K562 (cell line): ENCODE measurements around the gene MAST4. TPM values are rescaled to one million over a fixed set of nuclear protein-coding genes. Genes with fewer than 3 reads are reported as not detected.

Source experiments
- ATAC-seq: fragments of 200-7000 bp; cut with Tn5 transposase; 3 replicates; pipeline ENCODE4 v1.9.1; 2020; ENCODE audit warnings: moderate library complexity
- BruUV-seq: library from RNA; stranded (reverse); fragments of 400-500 nt; replicated peaks from 2 replicates; lab custom pipeline; 2021; lab: Mats Ljungman, UMichigan
- CTCF ChIA-PET: fragments of 300-600 bp; formaldehyde crosslinking; extraction: SDS; loops from one replicate; lab custom pipeline; 2021; ENCODE audit warnings: low intra/inter-chr PET ratio; lab: Yijun Ruan, JAX
- POLR2A ChIA-PET: fragments of 300-600, 350-650 bp; sonication (Branson Sonifier 250); formaldehyde crosslinking; extraction: SDS; loops from one replicate; lab custom pipeline; 2021; ENCODE audit warnings: antibody characterized with exemption, inconsistent platforms; lab: Yijun Ruan, JAX
- DNase-seq, 4 experiments: peaks; one replicate each; pipeline versions ENCODE4 v3.0.0 to v3.0.0-alpha.2; 2011 to 2018; ENCODE audit warnings: low spot score in 3 of 4, mixed read lengths in 3 of 4; ENCODE audit errors: extremely low read depth in 1 of 4
- FAIRE-seq: peaks from 2 replicates; lab custom pipeline; 2011; peaks lifted over from hg19 to GRCh38; lab: Jason Lieb, UNC
- H2AFZ ChIP-seq: 2 replicates; pipeline ENCODE4 v1.6.0; 2011; ENCODE audit warnings: low read depth, low read length, control low read depth, inconsistent platforms
- H3K27ac ChIP-seq: fragments of 200-600 bp; 3 replicates; pipeline ENCODE4 v1.8.0; 2011; ENCODE audit warnings: low read depth, mild to moderate bottlenecking, control low read depth, inconsistent platforms, low read length, moderate library complexity, mixed read lengths; ENCODE audit errors: extremely low read depth
- H3K27me3 ChIP-seq, 2 experiments: fragments of 300-600 bp in 1 of 2; 2 replicates in 1 of 2; 3 replicates in 1 of 2; pipeline versions ENCODE4 v1.6.0 to v1.8.0; 2011; ENCODE audit warnings: inconsistent platforms in 2 of 2, low read length in 2 of 2, mild to moderate bottlenecking in 1 of 2, mixed read lengths in 1 of 2, moderate library complexity in 1 of 2; ENCODE audit not compliant: control insufficient read depth in 2 of 2, insufficient read depth in 2 of 2
- H3K36me3 ChIP-seq: fragments of 300-600 bp; 3 replicates; pipeline ENCODE4 v1.8.0; 2011; ENCODE audit warnings: mild to moderate bottlenecking, low read length, inconsistent platforms; ENCODE audit not compliant: control insufficient read depth, insufficient read depth
- H3K4me1 ChIP-seq, 2 experiments: fragments of 200-600 bp in 1 of 2; replicated peaks in 1 of 2; 2 replicates in 1 of 2; 3 replicates in 1 of 2; pipeline versions ENCODE4 v1.5.1 to v1.8.0; 2011; ENCODE audit warnings: inconsistent platforms in 2 of 2, low read length in 2 of 2, mild to moderate bottlenecking in 1 of 2, mixed read lengths in 1 of 2, moderate library complexity in 1 of 2; ENCODE audit not compliant: control insufficient read depth in 2 of 2, insufficient read depth in 2 of 2
- H3K4me2 ChIP-seq: 2 replicates; pipeline ENCODE4 v1.6.1; 2011; ENCODE audit warnings: low read length, control low read depth, inconsistent platforms, mixed read lengths; ENCODE audit not compliant: insufficient read depth
- H3K4me3 ChIP-seq: fragments of 200-600 bp; sonication (generic), shearing (Covaris generic); 2 replicates; pipeline ENCODE4 v1.5.1; 2016; ENCODE audit warnings: control low read depth, inconsistent platforms
- H3K79me2 ChIP-seq: fragments of 200-600 bp; 3 replicates; pipeline ENCODE4 v1.8.0; 2011; ENCODE audit warnings: low read length, inconsistent platforms; ENCODE audit not compliant: control insufficient read depth, insufficient read depth
- H3K9ac ChIP-seq, 2 experiments: 2 replicates each; pipeline versions ENCODE4 v1.6.0 to v1.6.1; 2011; ENCODE audit warnings: low read depth in 2 of 2, low read length in 2 of 2, control low read depth in 1 of 2, inconsistent platforms in 1 of 2, mild to moderate bottlenecking in 1 of 2, mixed read lengths in 1 of 2; ENCODE audit not compliant: insufficient read depth in 1 of 2
- H3K9me1 ChIP-seq: one replicate; pipeline ENCODE4 v1.6.0; 2011; ENCODE audit warnings: inconsistent platforms, mild to moderate bottlenecking, low read length, moderate library complexity; ENCODE audit not compliant: control insufficient read depth, insufficient read depth
- H3K9me3 ChIP-seq: replicated peaks from 2 replicates; pipeline ENCODE4 v1.5.1; 2011; ENCODE audit warnings: low read depth, low read length, inconsistent platforms; ENCODE audit not compliant: control insufficient read depth, insufficient read depth
- H4K20me1 ChIP-seq: replicated peaks from 2 replicates; pipeline ENCODE4 v1.6.1; 2011; ENCODE audit warnings: low read length, inconsistent platforms, mixed read lengths; ENCODE audit not compliant: control insufficient read depth, insufficient read depth
- CSDE1 ChIP-seq, 2 experiments: fragments of 450-650 bp; IDR thresholded peaks; 2 replicates each; pipeline ENCODE4 v1.6.1; 2016; ENCODE audit warnings: mild to moderate bottlenecking in 1 of 2
- E2F3 ChIP-seq: fragments of 250-450 bp; sonication (Bioruptor Pico); IDR thresholded peaks from 2 replicates; pipeline ENCODE4 v1.4.0; 2020; ENCODE audit warnings: mild to moderate bottlenecking
- HDAC6 ChIP-seq: IDR thresholded peaks from 2 replicates; pipeline ENCODE4 v1.6.1; 2012; ENCODE audit warnings: low read depth, mild to moderate bottlenecking, control low read depth, inconsistent platforms, low read length, moderate library complexity
- HLTF ChIP-seq: fragments of 450-650 bp; IDR thresholded peaks from 2 replicates; pipeline ENCODE4 v1.6.1; 2016
- KLF6 ChIP-seq: fragments of 250-450 bp; sonication (Bioruptor Pico); IDR thresholded peaks from 2 replicates; pipeline ENCODE4 v1.4.0; 2020; ENCODE audit warnings: mild to moderate bottlenecking, moderate library complexity, borderline replicate concordance
- NFRKB ChIP-seq: fragments of 450-650 bp; IDR thresholded peaks from 2 replicates; pipeline ENCODE4 v1.6.1; 2016; ENCODE audit warnings: low read depth
- NR2C1 ChIP-seq, 2 experiments: fragments of 450-650 bp; IDR thresholded peaks; 2 replicates each; pipeline ENCODE4 v1.6.1; 2017; ENCODE audit warnings: mild to moderate bottlenecking in 2 of 2, antibody characterized with exemption in 1 of 2, inconsistent platforms in 1 of 2, missing compliant biosample characterization in 1 of 2, missing genetic modification characterization in 1 of 2
- SREBF2 ChIP-seq: sonication (generic); formaldehyde crosslinking; IDR thresholded peaks from 2 replicates; pipeline ENCODE4 v1.4.0; 2020; ENCODE audit warnings: mild to moderate bottlenecking, missing genetic modification reagents
- ZNF77 ChIP-seq: fragments of 250-450 bp; sonication (Bioruptor Pico); IDR thresholded peaks from 2 replicates; pipeline ENCODE4 v1.5.0; 2020
- ZNF79 ChIP-seq: fragments of 250-450 bp; sonication (Bioruptor Pico); IDR thresholded peaks from 2 replicates; pipeline ENCODE4 v1.4.0; 2020; ENCODE audit warnings: low read depth, mild to moderate bottlenecking, moderate library complexity
- WGBS: fragments of 100-300 bp; shearing (Covaris generic); methylation state at CpG from one replicate; pipeline ENCODE4 v1.1.6; 2016; ENCODE audit warnings: low coverage, mixed read lengths; ENCODE audit not compliant: insufficient coverage; ENCODE audit errors: missing lambda C conversion rate; 5-methylcytosine and 5-hydroxymethylcytosine counted together
- in situ Hi-C: fragments of 300-500 bp; cut with MboI; formaldehyde crosslinking; loops from 4 replicates; pipeline ENCODE4 v1.15.0; 2018; ENCODE audit warnings: inconsistent platforms, mixed read lengths
- intact Hi-C: fragments of 100-400 bp; cut with micrococcal nuclease; formaldehyde crosslinking; loops from 2 replicates; pipeline ENCODE4 v1.14.2; 2022
- polyA plus RNA-seq, 8 experiments: library from polyadenylated mRNA; depleted of rRNA in 4 of 8; stranded (reverse) in 5 of 8; unstranded in 3 of 8; fragments of >200 nt; fragmentation: Nextera tagmentation in 2 of 8; fragmentation: Illumina TruSeq in 1 of 8; extraction: Ambion mirVana in 2 of 8; extraction: Trizol in 1 of 8; gene quantifications; 2 replicates each; pipeline versions ENCODE4 v1.2.1 to v1.2.3, GENCODE V29; 2011 to 2014; ENCODE audit warnings: inconsistent platforms in 1 of 8, missing spikeins in 1 of 8
- total RNA-seq, 7 experiments: library from RNA; depleted of rRNA in 6 of 7; stranded (reverse); fragments of >200 nt in 6 of 7; fragmentation: Illumina TruSeq in 2 of 7; extraction: Trizol in 2 of 7; gene quantifications; 2 replicates each; pipeline versions ENCODE4 v1.2.1 to v1.2.3, GENCODE V29; 2011 to 2021; ENCODE audit warnings: low replicate concordance in 1 of 7
- TF ChIP-seq, protein P1 (sequence below): IDR thresholded peaks from 3 replicates; pipeline ENCODE4 v1.6.1; 2011; ENCODE audit warnings: borderline replicate concordance, mild to moderate bottlenecking, moderate library complexity; ENCODE audit not compliant: insufficient read length; ENCODE audit errors: extremely low read depth
- TF ChIP-seq, protein P2 (sequence below): fragments of 450-650 bp; IDR thresholded peaks from 2 replicates; pipeline ENCODE4 v1.6.1; 2017; ENCODE audit warnings: antibody characterized with exemption
- TF ChIP-seq, protein P3 (sequence below): fragments of 250-450 bp; sonication (Bioruptor Pico); IDR thresholded peaks from 2 replicates; pipeline ENCODE4 v1.4.0; 2020; ENCODE audit warnings: borderline replicate concordance

The MAST4 gene
- total and polyA plus RNA-seq, 9 of the 15 experiments (the other 6 are each of a cell fraction or from before 2014, with no cell fraction given): 0.88 to 10.1 (median 5.2) TPM

DNA sequence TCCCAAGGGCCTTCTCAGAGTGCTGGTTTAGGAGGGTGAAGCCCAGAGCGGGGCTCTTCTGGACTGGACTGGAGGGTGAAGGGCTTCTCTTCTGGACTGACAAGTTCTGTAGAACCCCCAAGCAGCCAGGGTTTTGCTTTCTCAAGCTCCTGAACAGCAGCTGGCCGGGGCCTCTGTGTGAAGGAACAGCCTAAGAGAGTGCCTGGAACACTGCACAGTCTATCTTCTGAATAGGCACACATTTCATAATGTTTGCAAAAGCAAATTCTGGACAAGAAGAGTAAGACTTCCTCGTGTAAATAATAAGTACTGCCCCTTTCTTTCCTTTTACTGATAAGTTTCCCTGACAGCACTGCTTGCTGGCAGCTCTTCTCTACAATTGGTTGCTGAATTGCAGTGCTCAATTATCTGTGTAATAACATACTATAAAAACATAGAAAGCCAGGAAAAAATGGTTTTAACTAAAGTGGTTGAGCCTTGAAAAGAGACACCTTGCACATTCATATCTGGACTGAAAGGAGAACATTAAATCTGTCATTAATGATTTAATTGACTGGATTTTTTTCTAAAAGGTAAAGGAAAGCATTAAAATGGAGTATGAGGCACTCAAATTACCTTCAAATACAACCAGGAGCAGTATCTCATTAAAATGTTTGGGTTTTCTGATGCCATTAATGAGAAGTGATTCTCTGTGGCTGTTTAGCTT is 20.5 kb downstream of the MAST4 start (continued):
- TF ChIP-seq, protein P1, sequence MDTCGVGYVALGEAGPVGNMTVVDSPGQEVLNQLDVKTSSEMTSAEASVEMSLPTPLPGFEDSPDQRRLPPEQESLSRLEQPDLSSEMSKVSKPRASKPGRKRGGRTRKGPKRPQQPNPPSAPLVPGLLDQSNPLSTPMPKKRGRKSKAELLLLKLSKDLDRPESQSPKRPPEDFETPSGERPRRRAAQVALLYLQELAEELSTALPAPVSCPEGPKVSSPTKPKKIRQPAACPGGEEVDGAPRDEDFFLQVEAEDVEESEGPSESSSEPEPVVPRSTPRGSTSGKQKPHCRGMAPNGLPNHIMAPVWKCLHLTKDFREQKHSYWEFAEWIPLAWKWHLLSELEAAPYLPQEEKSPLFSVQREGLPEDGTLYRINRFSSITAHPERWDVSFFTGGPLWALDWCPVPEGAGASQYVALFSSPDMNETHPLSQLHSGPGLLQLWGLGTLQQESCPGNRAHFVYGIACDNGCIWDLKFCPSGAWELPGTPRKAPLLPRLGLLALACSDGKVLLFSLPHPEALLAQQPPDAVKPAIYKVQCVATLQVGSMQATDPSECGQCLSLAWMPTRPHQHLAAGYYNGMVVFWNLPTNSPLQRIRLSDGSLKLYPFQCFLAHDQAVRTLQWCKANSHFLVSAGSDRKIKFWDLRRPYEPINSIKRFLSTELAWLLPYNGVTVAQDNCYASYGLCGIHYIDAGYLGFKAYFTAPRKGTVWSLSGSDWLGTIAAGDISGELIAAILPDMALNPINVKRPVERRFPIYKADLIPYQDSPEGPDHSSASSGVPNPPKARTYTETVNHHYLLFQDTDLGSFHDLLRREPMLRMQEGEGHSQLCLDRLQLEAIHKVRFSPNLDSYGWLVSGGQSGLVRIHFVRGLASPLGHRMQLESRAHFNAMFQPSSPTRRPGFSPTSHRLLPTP: no peak
- TF ChIP-seq ZNF77 (CRISPR knock-in tag) (no peak), ZNF79 (CRISPR knock-in tag) (no peak)

DNA sequence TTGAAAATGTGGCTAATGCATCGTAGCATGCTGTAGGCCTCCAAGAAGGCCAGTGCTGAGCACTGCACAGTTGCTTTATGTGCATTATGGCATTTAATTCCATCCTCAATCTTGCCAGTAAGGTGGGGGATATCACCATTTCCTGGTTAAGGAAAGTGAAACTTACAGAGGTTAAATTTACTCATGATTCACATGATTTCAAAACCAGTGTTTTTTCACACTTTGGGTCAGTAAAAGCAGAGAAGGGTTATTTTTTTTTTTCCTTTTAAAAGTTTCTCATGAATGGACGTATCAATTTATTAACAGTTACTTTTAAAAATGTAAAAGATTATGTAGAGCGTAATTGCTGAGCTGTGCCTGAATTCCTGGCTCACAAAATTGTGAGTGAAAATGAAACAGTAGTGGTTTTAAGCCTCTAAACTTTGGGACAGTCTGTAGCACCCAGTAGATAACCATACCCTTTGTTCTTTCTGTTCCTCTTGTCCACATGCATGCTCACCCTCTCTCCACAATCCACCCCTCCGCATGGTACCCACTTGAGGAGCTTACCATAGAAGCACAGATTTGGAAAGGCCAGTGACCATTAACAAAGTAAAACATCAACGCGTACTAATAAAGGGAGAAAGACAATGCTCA is 21.2 kb downstream of the MAST4 start:
- intact Hi-C loops: no loop called here
- no peak for DNase-seq
- in situ Hi-C loops: no loop called here
- Histone ChIP-seq H3K27ac (no peak overlapping the region), H4K20me1 (no peaks in the 10 kb centered on the region), H3K4me3 (no peak overlapping the region), H3K9me3 (no peaks in the 10 kb centered on the region), H3K9ac (no peak overlapping the region), H3K4me1 (no peaks in the 10 kb centered on the region), H2AFZ (no peak overlapping the region), H3K79me2 (no peaks in the 10 kb centered on the region), H3K4me2 (no peak overlapping the region), H3K9me1 (no peaks in the 10 kb centered on the region), H3K27me3 (peaks cover 0 to 6% of the 10 kb centered on the region in 2 experiments; a peak in 3 of 5 replicates), H3K36me3 (no peaks in the 10 kb centered on the region)
- 27% methylated on average over 6 of the region's 6 CpGs for WGBS
- no TSS peak for BruUV-seq
- FAIRE-seq: no peak
- POLR2A ChIA-PET: interaction anchor here (0.6 kb wide), 1 partner anchor 52 kb away, joined by 3 read pairs; no protein-coding TSS in a partner anchor
- no peak for ATAC-seq
- CTCF ChIA-PET: interaction anchor here (0.7 kb wide), 1 partner anchor 151 kb away, joined by 3 read pairs; no protein-coding TSS in a partner anchor
- TF ChIP-seq NR2C1 (IDR thresholded peaks at IDR 0.05): no peak
- no peak for TF ChIP-seq NR2C1 (tag; IDR thresholded peaks at IDR 0.05)
- no peak for TF ChIP-seq HDAC6
- no peak for TF ChIP-seq CSDE1 (IDR thresholded peaks at IDR 0.05)
- TF ChIP-seq SREBF2: no peak
- TF ChIP-seq KLF6 (CRISPR knock-in tag): no peak
- TF ChIP-seq, protein P2, sequence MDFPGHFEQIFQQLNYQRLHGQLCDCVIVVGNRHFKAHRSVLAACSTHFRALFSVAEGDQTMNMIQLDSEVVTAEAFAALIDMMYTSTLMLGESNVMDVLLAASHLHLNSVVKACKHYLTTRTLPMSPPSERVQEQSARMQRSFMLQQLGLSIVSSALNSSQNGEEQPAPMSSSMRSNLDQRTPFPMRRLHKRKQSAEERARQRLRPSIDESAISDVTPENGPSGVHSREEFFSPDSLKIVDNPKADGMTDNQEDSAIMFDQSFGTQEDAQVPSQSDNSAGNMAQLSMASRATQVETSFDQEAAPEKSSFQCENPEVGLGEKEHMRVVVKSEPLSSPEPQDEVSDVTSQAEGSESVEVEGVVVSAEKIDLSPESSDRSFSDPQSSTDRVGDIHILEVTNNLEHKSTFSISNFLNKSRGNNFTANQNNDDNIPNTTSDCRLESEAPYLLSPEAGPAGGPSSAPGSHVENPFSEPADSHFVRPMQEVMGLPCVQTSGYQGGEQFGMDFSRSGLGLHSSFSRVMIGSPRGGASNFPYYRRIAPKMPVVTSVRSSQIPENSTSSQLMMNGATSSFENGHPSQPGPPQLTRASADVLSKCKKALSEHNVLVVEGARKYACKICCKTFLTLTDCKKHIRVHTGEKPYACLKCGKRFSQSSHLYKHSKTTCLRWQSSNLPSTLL: no peak
- TF ChIP-seq, protein P3, sequence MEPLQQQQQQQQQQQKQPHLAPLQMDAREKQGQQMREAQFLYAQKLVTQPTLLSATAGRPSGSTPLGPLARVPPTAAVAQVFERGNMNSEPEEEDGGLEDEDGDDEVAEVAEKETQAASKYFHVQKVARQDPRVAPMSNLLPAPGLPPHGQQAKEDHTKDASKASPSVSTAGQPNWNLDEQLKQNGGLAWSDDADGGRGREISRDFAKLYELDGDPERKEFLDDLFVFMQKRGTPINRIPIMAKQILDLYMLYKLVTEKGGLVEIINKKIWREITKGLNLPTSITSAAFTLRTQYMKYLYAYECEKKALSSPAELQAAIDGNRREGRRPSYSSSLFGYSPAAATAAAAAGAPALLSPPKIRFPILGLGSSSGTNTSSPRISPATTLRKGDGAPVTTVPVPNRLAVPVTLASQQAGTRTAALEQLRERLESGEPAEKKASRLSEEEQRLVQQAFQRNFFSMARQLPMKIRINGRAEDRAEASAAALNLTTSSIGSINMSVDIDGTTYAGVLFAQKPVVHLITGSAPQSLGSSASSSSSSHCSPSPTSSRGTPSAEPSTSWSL (CRISPR knock-in tag): no peak
- no peak for TF ChIP-seq E2F3 (CRISPR knock-in tag)
- no peak for TF ChIP-seq HLTF
- TF ChIP-seq NFRKB: no peak
